HCT116 (cell line): ENCODE results near the gene CATSPER4. TPM values are rescaled to one million over a fixed set of nuclear protein-coding genes. Genes with fewer than 3 reads are reported as not detected.
A peak's percentile ranks its signal among the peaks of the same experiment; 100 is the strongest.

ENCODE experiments used
- ATAC-seq: fragments of 200-7000 bp; cut with Tn5 transposase; 2 replicates; pipeline ENCODE4 v1.9.1; 2020; ENCODE audit warnings: mild to moderate bottlenecking, moderate library complexity
- BruUV-seq: library from RNA; stranded (reverse); fragments of 400-500 nt; replicated peaks from 2 replicates; lab custom pipeline; 2021; lab: Mats Ljungman, UMichigan
- CTCF ChIA-PET: fragments of 300-600 bp; sonication (Branson Sonifier 250); formaldehyde crosslinking; loops from one replicate; lab custom pipeline; 2021; ENCODE audit warnings: antibody characterized with exemption; lab: Charles Lee
- POLR2A ChIA-PET: fragments of 300-600, 350-600 bp; sonication (Branson Sonifier 250); formaldehyde crosslinking; loops from one replicate; lab custom pipeline; 2021; ENCODE audit warnings: antibody characterized with exemption; lab: Charles Lee
- RAD21 ChIA-PET, 2 experiments: fragments of 300-600 bp; sonication (Branson Sonifier 250); formaldehyde crosslinking; loops; one replicate each; lab custom pipeline; 2023; ENCODE audit warnings: low total read pairs in 2 of 2; ENCODE audit not compliant: uncharacterized antibody in 2 of 2, unreplicated experiment in 2 of 2, low non-redundant PET in 1 of 2; lab: Charles Lee
- DNase-seq: peaks from one replicate; pipeline ENCODE4 v3.0.0-alpha.2; 2010; ENCODE audit warnings: low read depth, low spot score
- H2AFZ ChIP-seq: fragments of 200-600 bp; shearing (Covaris generic), sonication (generic); 2 replicates; pipeline ENCODE4 v1.6.1; 2017; ENCODE audit warnings: low read depth, mixed run types, mixed read lengths, antibody characterized with exemption, low read length; ENCODE audit not compliant: poor library complexity, severe bottlenecking
- H3K27ac ChIP-seq: 2 replicates; pipeline ENCODE4 v1.5.1; 2012; ENCODE audit warnings: low read depth, low read length
- H3K27me3 ChIP-seq: fragments of 200-600 bp; sonication (generic); 2 replicates; pipeline ENCODE4 v1.6.1; 2016; ENCODE audit warnings: mixed run types, low read length, mixed read lengths; ENCODE audit not compliant: insufficient read depth
- H3K36me3 ChIP-seq, 2 experiments: fragments of 200-500 bp in 1 of 2; fragments of 200-600 bp in 1 of 2; sonication (Bioruptor generic) in 1 of 2; sonication (generic) in 1 of 2; 2 replicates each; pipeline versions ENCODE4 v1.5.1 to v1.6.1; 2014 to 2016; ENCODE audit warnings: low read length in 2 of 2, inconsistent platforms in 1 of 2, mixed read lengths in 1 of 2, mixed run types in 1 of 2; ENCODE audit not compliant: insufficient read depth in 2 of 2, control insufficient read depth in 1 of 2
- H3K4me1 ChIP-seq, 2 experiments: fragments of 200-600 bp in 1 of 2; sonication (generic) in 1 of 2; 2 replicates each; pipeline versions ENCODE4 v1.5.1 to v1.6.1; 2012 to 2017; ENCODE audit warnings: low read length in 2 of 2, inconsistent platforms in 1 of 2, mild to moderate bottlenecking in 1 of 2, mixed read lengths in 1 of 2, mixed run types in 1 of 2, moderate library complexity in 1 of 2; ENCODE audit not compliant: insufficient read depth in 2 of 2, control insufficient read depth in 1 of 2
- H3K4me2 ChIP-seq: fragments of 200-600 bp; sonication (generic); 2 replicates; pipeline ENCODE4 v1.6.1; 2017; ENCODE audit warnings: mixed run types, low read length, mixed read lengths
- H3K4me3 ChIP-seq, 2 experiments: fragments of 200-600 bp in 1 of 2; sonication (generic) in 1 of 2; replicated peaks in 1 of 2; 2 replicates each; pipeline ENCODE4 v1.5.1; 2011 to 2016; ENCODE audit warnings: low read length in 2 of 2, control low read depth in 1 of 2, low read depth in 1 of 2, mild to moderate bottlenecking in 1 of 2, mixed read lengths in 1 of 2, mixed run types in 1 of 2
- H3K79me2 ChIP-seq: fragments of 200-600 bp; sonication (generic); 2 replicates; pipeline ENCODE4 v1.6.1; 2017; ENCODE audit warnings: mild to moderate bottlenecking, mixed run types, low read length, moderate library complexity, mixed read lengths; ENCODE audit not compliant: insufficient read depth
- H3K9ac ChIP-seq: fragments of 200-600 bp; sonication (generic); 2 replicates; pipeline ENCODE4 v1.6.1; 2016; ENCODE audit warnings: low read length, mixed read lengths
- H3K9me2 ChIP-seq: fragments of 200-600 bp; sonication (generic), shearing (Covaris generic); 2 replicates; pipeline ENCODE4 v1.6.1; 2017; ENCODE audit warnings: mixed run types, mild to moderate bottlenecking, moderate library complexity; ENCODE audit not compliant: insufficient read depth
- H3K9me3 ChIP-seq, 2 experiments: fragments of 200-500 bp in 1 of 2; fragments of 200-600 bp in 1 of 2; sonication (Bioruptor generic) in 1 of 2; sonication (generic) in 1 of 2; 2 replicates each; pipeline ENCODE4 v1.6.1; 2014 to 2017; ENCODE audit warnings: low read length in 2 of 2, mixed read lengths in 2 of 2, inconsistent platforms in 1 of 2, low read depth in 1 of 2, mild to moderate bottlenecking in 1 of 2, mixed run types in 1 of 2, moderate library complexity in 1 of 2; ENCODE audit not compliant: control insufficient read depth in 1 of 2, insufficient read depth in 1 of 2
- H4K20me1 ChIP-seq: fragments of 200-600 bp; sonication (generic), shearing (Covaris generic); 2 replicates; pipeline ENCODE4 v1.6.1; 2017; ENCODE audit warnings: mixed run types, mild to moderate bottlenecking, moderate library complexity; ENCODE audit not compliant: insufficient read depth
- EZH2 ChIP-seq: fragments of 200-600 bp; sonication (generic); IDR thresholded peaks from 2 replicates; pipeline ENCODE4 v1.6.1; 2017; ENCODE audit warnings: antibody characterized with exemption, mixed run types
- POLR2AphosphoS5 ChIP-seq: IDR thresholded peaks from 2 replicates; pipeline ENCODE4 v1.6.1; 2011; ENCODE audit warnings: mild to moderate bottlenecking, low read depth, low read length, moderate library complexity
- SRF ChIP-seq: IDR thresholded peaks from 2 replicates; pipeline ENCODE4 v1.6.1; 2012; ENCODE audit warnings: low read depth
- ZNF274 ChIP-seq: fragments of 200-500 bp; sonication (Bioruptor generic); IDR thresholded peaks from 2 replicates; pipeline ENCODE4 v1.6.1; 2014; ENCODE audit warnings: mild to moderate bottlenecking, low read depth, low read length, inconsistent platforms
- intact Hi-C: fragments of 100-400 bp; cut with micrococcal nuclease; formaldehyde crosslinking; loops from 2 replicates; pipeline ENCODE4 v1.10.0; 2022
- total RNA-seq: library from RNA; stranded (reverse); gene quantifications from one replicate; pipeline ENCODE4 v1.2.1, GENCODE V29; 2021; ENCODE audit not compliant: unreplicated experiment
- TF ChIP-seq, protein P1 (sequence below): IDR thresholded peaks from 2 replicates; pipeline ENCODE4 v1.6.1; 2012
- TF ChIP-seq, protein P2 (sequence below), 3 experiments: fragments of 200-600 bp in 1 of 3; sonication (generic) in 1 of 3; IDR thresholded peaks in 2 of 3; conservative IDR thresholded peaks in 1 of 3; 2 replicates each; pipeline ENCODE4 v1.5.1; 2012 to 2017; ENCODE audit warnings: low read depth in 2 of 3, low read length in 2 of 3, antibody characterized with exemption in 1 of 3, borderline replicate concordance in 1 of 3, control low read depth in 1 of 3, mild to moderate bottlenecking in 1 of 3, mixed read lengths in 1 of 3, mixed run types in 1 of 3, moderate library complexity in 1 of 3; ENCODE audit not compliant: insufficient read depth in 1 of 3

Gene CATSPER4
- total RNA-seq, 1 experiment from 2014 or later = not detected

DNA sequence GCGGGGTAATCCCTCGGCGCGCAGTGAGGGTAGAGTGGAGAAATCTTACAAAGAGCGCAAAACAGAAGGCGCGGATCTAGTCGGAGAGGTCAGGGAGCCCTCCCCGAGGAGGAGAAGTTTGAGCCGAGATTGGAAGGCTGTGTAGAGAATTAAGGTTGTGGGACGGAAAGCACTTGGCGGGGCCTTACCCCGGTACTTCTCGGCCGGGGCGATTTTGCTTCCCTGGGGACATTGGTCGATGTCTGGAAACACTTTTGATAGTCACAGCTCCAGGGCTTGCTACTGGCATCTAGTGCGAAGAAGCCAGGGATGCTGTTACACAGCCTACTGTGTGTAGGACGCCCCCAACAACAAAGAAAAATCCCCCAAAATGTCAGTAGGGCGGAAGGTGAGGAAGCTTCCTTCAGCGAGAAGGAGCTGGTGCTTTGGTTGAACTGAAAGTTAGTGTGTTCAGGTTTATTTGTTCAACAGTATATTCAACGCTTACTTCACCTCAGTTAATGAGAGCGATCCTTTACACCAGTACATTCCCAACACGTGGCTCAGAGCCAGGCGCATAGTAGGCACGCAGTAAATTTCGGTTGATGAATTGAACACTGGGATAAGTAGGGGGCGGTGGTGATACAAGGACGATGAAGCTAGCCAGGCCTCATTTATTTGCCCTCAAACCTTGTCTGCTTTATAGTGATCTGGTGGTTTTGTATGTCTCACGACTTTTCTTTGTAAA lies 44.4 kb downstream of the CATSPER4 start:
- no peaks in the 10 kb centered on the region for H3K9me2 ChIP-seq
- H3K79me2 ChIP-seq = peaks cover 57% of the 10 kb centered on the region
- peaks cover 21 to 38% of the 10 kb centered on the region in 2 experiments for H3K4me1 ChIP-seq
- ATAC-seq (no peak), DNase-seq (no peak)
- peak overlapping the region; percentile 92 for H3K9ac ChIP-seq
- H3K27ac ChIP-seq = peak overlapping the region; percentile 68
- BruUV-seq = no TSS peak
- ChIA-PET RAD21 (interaction anchor here in 1 of 2 experiments (0.7 to 1.4 kb wide), 2 partner anchors 65 to 67 kb away, joined by 3 to 6 read pairs; partner anchors contain the start of gene ZNF593), CTCF (interaction anchor here (0.6 to 3.5 kb wide), 27 partner anchors 10 to 198 kb away, joined by 3 to 29 read pairs (median 6); partner anchors contain the start of genes CATSPER4, CNKSR1 and ZNF593), POLR2A (interaction anchor here (0.8 to 1.3 kb wide), 4 partner anchors 14 to 920 kb away, joined by 4 to 7 read pairs (median 4); partner anchors contain the start of genes CNKSR1 and SLC9A1)
- H3K27me3 ChIP-seq = no peaks in the 10 kb centered on the region
- no peak overlapping the region for H2AFZ ChIP-seq
- intact Hi-C loops = loop anchor here (5.0 kb wide), 2 partner anchors 58 to 128 kb away; partner anchors contain the start of gene CNKSR1
- H3K9me3 ChIP-seq = no peaks in the 10 kb centered on the region
- H3K4me3 ChIP-seq = peak overlapping the region; percentile 98
- H4K20me1 ChIP-seq = no peaks in the 10 kb centered on the region
- TF ChIP-seq EZH2 (no peak), POLR2AphosphoS5 (peak; percentile 45; the same call in 1 of the 2 replicates), ZNF274 (no peak), SRF (no peak)
- TF ChIP-seq, protein P1, sequence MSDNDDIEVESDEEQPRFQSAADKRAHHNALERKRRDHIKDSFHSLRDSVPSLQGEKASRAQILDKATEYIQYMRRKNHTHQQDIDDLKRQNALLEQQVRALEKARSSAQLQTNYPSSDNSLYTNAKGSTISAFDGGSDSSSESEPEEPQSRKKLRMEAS = peak; percentile 76
- TF ChIP-seq, protein P2, sequence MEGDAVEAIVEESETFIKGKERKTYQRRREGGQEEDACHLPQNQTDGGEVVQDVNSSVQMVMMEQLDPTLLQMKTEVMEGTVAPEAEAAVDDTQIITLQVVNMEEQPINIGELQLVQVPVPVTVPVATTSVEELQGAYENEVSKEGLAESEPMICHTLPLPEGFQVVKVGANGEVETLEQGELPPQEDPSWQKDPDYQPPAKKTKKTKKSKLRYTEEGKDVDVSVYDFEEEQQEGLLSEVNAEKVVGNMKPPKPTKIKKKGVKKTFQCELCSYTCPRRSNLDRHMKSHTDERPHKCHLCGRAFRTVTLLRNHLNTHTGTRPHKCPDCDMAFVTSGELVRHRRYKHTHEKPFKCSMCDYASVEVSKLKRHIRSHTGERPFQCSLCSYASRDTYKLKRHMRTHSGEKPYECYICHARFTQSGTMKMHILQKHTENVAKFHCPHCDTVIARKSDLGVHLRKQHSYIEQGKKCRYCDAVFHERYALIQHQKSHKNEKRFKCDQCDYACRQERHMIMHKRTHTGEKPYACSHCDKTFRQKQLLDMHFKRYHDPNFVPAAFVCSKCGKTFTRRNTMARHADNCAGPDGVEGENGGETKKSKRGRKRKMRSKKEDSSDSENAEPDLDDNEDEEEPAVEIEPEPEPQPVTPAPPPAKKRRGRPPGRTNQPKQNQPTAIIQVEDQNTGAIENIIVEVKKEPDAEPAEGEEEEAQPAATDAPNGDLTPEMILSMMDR (IDR thresholded peaks at IDR 0.05 in 2 of 3, conservative IDR thresholded peaks at IDR 0.05 in 1 of 3; ENCODE audit: borderline replicate concordance in 1 of 3, insufficient read depth in 1 of 3, low read depth in 2 of 3, low read length in 2 of 3) = peak in 1 of 3 experiments; percentile 23; a peak in 1 of 6 replicates
- peaks cover under 1 to 4% of the 10 kb centered on the region in 2 experiments; a peak in 2 of 4 replicates for H3K36me3 ChIP-seq
- H3K4me2 ChIP-seq = peak overlapping the region; percentile 86
